ENCODE measurements around the gene SOST. TPM values are rescaled to one million over a fixed set of nuclear protein-coding genes. Genes with fewer than 3 reads are reported as not detected.

The SOST gene
- total RNA-seq, 4 donors from 2014 or later: not detected

DNA sequence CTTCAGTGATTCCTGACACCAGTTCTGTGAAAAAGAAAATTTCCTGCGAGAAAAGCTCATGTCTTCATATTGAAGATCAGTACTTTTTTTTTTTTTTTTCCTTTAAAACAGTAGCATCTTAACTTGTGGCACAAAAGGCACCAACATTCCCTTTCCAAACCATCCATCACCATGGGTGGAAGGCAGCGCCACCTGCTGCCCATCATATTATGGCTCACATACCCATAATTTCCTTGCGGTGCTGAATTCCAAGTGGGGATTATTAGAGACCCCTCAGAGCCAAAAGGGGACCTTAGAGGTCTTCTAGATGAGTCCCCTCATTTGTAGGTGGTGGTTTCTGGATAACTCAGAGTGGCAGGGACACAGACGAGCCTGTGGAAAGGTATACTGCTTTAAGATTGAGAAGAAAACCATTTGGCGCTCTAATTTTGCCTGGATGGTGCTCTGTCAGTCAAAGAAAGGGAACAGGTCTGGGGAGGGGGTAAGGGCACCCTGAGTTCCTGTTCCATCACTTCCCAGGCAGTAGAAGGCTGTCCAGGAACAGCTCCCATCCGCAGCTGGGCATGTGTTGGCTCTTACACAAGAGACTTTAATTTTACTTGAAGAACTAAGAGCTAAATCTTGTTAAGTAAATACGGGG lies 7.9 kb upstream of the SOST start:
- Histone ChIP-seq H3K4me3 (no peak overlapping the region), H3K4me1 (no peaks in the 10 kb centered on the region), H3K27me3 (no peaks in the 10 kb centered on the region), H3K36me3 (no peaks in the 10 kb centered on the region), H3K27ac (no peak overlapping the region), H3K9me3 (no peaks in the 10 kb centered on the region)
- peak; percentile 50 to 61 for DNase-seq
- TF ChIP-seq POLR2A (IDR thresholded peaks at IDR 0.05): no peak
- TF ChIP-seq, protein P1, sequence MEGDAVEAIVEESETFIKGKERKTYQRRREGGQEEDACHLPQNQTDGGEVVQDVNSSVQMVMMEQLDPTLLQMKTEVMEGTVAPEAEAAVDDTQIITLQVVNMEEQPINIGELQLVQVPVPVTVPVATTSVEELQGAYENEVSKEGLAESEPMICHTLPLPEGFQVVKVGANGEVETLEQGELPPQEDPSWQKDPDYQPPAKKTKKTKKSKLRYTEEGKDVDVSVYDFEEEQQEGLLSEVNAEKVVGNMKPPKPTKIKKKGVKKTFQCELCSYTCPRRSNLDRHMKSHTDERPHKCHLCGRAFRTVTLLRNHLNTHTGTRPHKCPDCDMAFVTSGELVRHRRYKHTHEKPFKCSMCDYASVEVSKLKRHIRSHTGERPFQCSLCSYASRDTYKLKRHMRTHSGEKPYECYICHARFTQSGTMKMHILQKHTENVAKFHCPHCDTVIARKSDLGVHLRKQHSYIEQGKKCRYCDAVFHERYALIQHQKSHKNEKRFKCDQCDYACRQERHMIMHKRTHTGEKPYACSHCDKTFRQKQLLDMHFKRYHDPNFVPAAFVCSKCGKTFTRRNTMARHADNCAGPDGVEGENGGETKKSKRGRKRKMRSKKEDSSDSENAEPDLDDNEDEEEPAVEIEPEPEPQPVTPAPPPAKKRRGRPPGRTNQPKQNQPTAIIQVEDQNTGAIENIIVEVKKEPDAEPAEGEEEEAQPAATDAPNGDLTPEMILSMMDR (IDR thresholded peaks at IDR 0.05): peak; percentile 60 to 83 (median 66)
- intact Hi-C loops (cut with DNase I; ENCODE audit: low total_unique reads): no loop called here

GRCh38 chr17:43760254-43760852 lies 1.8 kb upstream of the SOST start:
- intact Hi-C loops (cut with DNase I; ENCODE audit: low total_unique reads): loop anchor here (2.0 kb wide), 1 partner anchor 66 kb away; no protein-coding TSS in a partner anchor

DNA sequence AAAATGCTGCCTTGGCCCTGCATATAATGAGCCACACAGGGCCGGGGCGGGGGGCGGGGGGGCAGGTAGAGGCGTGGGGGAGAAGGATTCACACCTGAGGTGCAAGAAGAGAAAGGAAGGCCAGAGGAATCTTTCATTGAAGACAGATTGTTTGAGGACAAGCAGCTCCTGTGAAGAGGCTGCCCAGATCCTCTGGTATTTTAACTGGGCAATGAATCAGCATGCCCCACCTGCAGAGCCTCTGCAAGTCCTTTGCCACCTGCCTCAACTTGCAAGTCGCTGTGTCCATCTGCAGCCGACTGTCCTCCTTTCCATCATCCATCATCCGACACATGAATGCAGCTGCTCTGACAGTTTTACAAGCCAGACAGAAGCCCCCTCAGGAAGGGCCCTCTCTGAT lies 1.2 kb upstream of the SOST start:
- intact Hi-C loops (cut with DNase I; ENCODE audit: low total_unique reads): loop anchor here (2.0 to 10.0 kb wide), 2 partner anchors 65 to 185 kb away; no protein-coding TSS in a partner anchor
- no peak overlapping the region for H3K27ac ChIP-seq
- no peaks in the 10 kb centered on the region for H3K9me3 ChIP-seq
- H3K4me3 ChIP-seq: no peak overlapping the region
- TF ChIP-seq, protein P1 (IDR thresholded peaks at IDR 0.05): no peak
- no peak for TF ChIP-seq POLR2A (IDR thresholded peaks at IDR 0.05)
- no peaks in the 10 kb centered on the region for H3K4me1 ChIP-seq
- no peaks in the 10 kb centered on the region for H3K36me3 ChIP-seq
- peaks cover 0 to 5% of the 10 kb centered on the region in 2 donors for H3K27me3 ChIP-seq
- no peak for DNase-seq

More at GRCh38 chr17:43760254-43760852, 1.8 kb upstream of the SOST start:
- Histone ChIP-seq H3K27ac (no peak overlapping the region), H3K27me3 (peaks cover 0 to 5% of the 10 kb centered on the region in 2 donors), H3K9me3 (no peaks in the 10 kb centered on the region), H3K36me3 (no peaks in the 10 kb centered on the region), H3K4me1 (no peaks in the 10 kb centered on the region), H3K4me3 (no peak overlapping the region)
- no peak for TF ChIP-seq POLR2A (IDR thresholded peaks at IDR 0.05)
- TF ChIP-seq, protein P1 (IDR thresholded peaks at IDR 0.05): peak; percentile 98 to 100 (median 98)
- peak; percentile 91 to 93 for DNase-seq

DNA sequence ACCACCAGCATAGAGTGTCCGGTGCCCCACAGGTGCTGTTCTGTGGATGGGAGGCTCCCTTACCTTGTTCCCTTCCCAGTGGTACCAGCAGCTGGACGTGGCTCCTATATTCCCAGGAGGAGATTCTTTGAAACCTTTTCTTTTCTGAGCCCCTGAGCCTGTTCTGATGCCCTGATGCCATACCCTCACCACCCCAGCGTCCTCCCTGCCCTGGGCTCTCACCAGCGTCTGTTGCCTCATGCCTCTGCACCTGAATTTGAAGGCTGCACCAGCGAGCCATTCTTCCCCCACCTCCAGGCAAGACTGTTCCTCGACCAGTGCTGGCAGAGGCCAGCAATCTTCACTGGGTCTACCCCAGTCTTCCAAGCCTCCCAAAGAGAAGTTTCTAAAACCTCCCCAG lies 505 bp downstream of the SOST start:
- peaks cover 0 to 5% of the 10 kb centered on the region in 2 donors for H3K27me3 ChIP-seq
- H3K27ac ChIP-seq: no peak overlapping the region
- TF ChIP-seq POLR2A (IDR thresholded peaks at IDR 0.05): no peak
- TF ChIP-seq, protein P1 (IDR thresholded peaks at IDR 0.05): no peak
- intact Hi-C loops (cut with DNase I; ENCODE audit: low total_unique reads): loop anchor here (10.0 kb wide), 1 partner anchor 183 kb away; no protein-coding TSS in a partner anchor
- H3K4me1 ChIP-seq: no peaks in the 10 kb centered on the region
- H3K36me3 ChIP-seq: no peaks in the 10 kb centered on the region
- no peaks in the 10 kb centered on the region for H3K9me3 ChIP-seq
- no peak for DNase-seq
- H3K4me3 ChIP-seq: no peak overlapping the region

DNA sequence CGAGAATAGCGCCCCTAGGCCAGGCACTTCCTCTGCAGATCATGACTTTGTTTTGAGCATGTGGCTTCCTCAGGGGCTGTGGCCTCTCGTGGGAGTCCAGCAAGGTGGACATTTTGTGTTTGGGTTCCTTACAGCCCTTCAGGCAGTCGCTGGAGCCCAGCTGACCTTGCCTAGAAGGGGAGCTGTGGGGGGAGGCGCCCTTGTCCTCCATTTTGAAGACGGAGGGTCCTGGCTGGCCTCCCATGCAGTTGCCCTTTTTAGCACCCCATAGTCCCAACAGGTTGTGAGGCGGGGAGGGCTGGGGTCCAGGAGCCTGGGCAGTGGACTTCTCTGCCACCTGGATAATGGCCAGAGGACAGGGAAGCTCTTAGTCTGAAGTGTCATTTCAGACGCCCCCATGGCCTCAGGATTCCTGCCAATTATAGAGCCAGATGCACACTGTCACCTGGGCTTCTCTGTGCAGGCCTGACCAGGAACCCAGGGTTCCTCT lies 1.4 kb downstream of the SOST start:
- no peak for DNase-seq
- Histone ChIP-seq H3K4me1 (no peaks in the 10 kb centered on the region), H3K27ac (no peak overlapping the region), H3K27me3 (peaks cover 0 to 5% of the 10 kb centered on the region in 2 donors), H3K36me3 (no peaks in the 10 kb centered on the region), H3K4me3 (no peak overlapping the region), H3K9me3 (no peaks in the 10 kb centered on the region)
- intact Hi-C loops (cut with DNase I; ENCODE audit: low total_unique reads): loop anchor here (10.0 kb wide), 1 partner anchor 182 kb away; no protein-coding TSS in a partner anchor
- no peak for TF ChIP-seq POLR2A (IDR thresholded peaks at IDR 0.05)
- TF ChIP-seq, protein P1 (IDR thresholded peaks at IDR 0.05): no peak
